ENCODE measurements around the gene YPEL4.

The YPEL4 gene

GRCh38 chr11:57644748-57645688 lies 4.7 kb downstream of the YPEL4 start:
- no peak for DNase-seq (ENCODE audit: low read depth, low spot score)
- H3K4me3 ChIP-seq (ENCODE audit: low read depth, low read length) = no peak overlapping the region
- TF ChIP-seq CTCF (IDR thresholded peaks at IDR 0.05; ENCODE audit: insufficient read depth, low read length, missing control alignments) = peak; percentile 82
- CTCF ChIA-PET = interaction anchor here (0.8 to 11.5 kb wide), 45 partner anchors 9 to 879 kb away, joined by 3 to 306 read pairs (median 6); partner anchors contain the start of genes RTN4RL2, SLC43A1, TIMM10 and UBE2L6
- POLR2A ChIA-PET = interaction anchor here (1.2 kb wide), 1 partner anchor 77 kb away, joined by 5 read pairs; the partner anchor contains the start of gene UBE2L6

GRCh38 chr11:57643802-57644201 lies 5.9 kb downstream of the YPEL4 start:
- ChIA-PET POLR2A (interaction anchor here (1.2 kb wide), 1 partner anchor 76 kb away, joined by 5 read pairs; the partner anchor contains the start of gene UBE2L6), CTCF (interaction anchor here (0.6 to 11.5 kb wide), 39 partner anchors 9 to 880 kb away, joined by 3 to 306 read pairs (median 6); partner anchors contain the start of genes RTN4RL2, SLC43A1, TIMM10 and UBE2L6)
- TF ChIP-seq CTCF (IDR thresholded peaks at IDR 0.05; ENCODE audit: insufficient read depth, low read length, missing control alignments) = no peak
- DNase-seq (ENCODE audit: low read depth, low spot score) = no peak
- H3K4me3 ChIP-seq (ENCODE audit: low read depth, low read length) = no peak overlapping the region

GRCh38 chr11:57641011-57641807 lies 8.5 kb downstream of the YPEL4 start:
- no peak for DNase-seq (ENCODE audit: low read depth, low spot score)
- peak; percentile 54 for TF ChIP-seq CTCF (IDR thresholded peaks at IDR 0.05; ENCODE audit: insufficient read depth, low read length, missing control alignments)
- H3K4me3 ChIP-seq (ENCODE audit: low read depth, low read length) = peak overlapping the region; percentile 6; the same call in 1 of the 2 replicates
- CTCF ChIA-PET = interaction anchor here (0.6 to 11.5 kb wide), 54 partner anchors 8 to 885 kb away, joined by 3 to 306 read pairs (median 4); partner anchors contain the start of genes CLP1, RTN4RL2, SERPING1 and SLC43A1
- POLR2A ChIA-PET = interaction anchor here (1.0 to 2.7 kb wide), 4 partner anchors 71 to 111 kb away, joined by 3 to 12 read pairs (median 4); partner anchors contain the start of genes TIMM10 and UBE2L6

GRCh38 chr11:57640068-57640800 lies 9.5 kb downstream of the YPEL4 start:
- ChIA-PET POLR2A (interaction anchor here (0.6 to 2.7 kb wide), 6 partner anchors 8 to 125 kb away, joined by 3 to 12 read pairs (median 4); partner anchors contain the start of genes SLC43A1 and UBE2L6), CTCF (interaction anchor here (0.5 to 11.5 kb wide), 48 partner anchors 9 to 886 kb away, joined by 3 to 306 read pairs (median 4); partner anchors contain the start of genes CLP1, RTN4RL2, SERPING1 and SLC43A1)
- no peak for TF ChIP-seq CTCF (IDR thresholded peaks at IDR 0.05; ENCODE audit: insufficient read depth, low read length, missing control alignments)
- H3K4me3 ChIP-seq (ENCODE audit: low read depth, low read length) = peak overlapping the region; percentile 97
- no peak for DNase-seq (ENCODE audit: low read depth, low spot score)

- peak overlapping the region; percentile 97 for H3K4me3 ChIP-seq (ENCODE audit: low read depth, low read length)
- DNase-seq (ENCODE audit: low read depth, low spot score) = no peak
- POLR2A ChIA-PET = interaction anchor here (0.6 to 2.7 kb wide), 4 partner anchors 9 to 124 kb away, joined by 3 to 12 read pairs (median 6); partner anchors contain the start of genes SLC43A1 and UBE2L6
- TF ChIP-seq CTCF (IDR thresholded peaks at IDR 0.05; ENCODE audit: insufficient read depth, low read length, missing control alignments) = peak; percentile 2
- CTCF ChIA-PET = interaction anchor here (0.5 to 11.5 kb wide), 27 partner anchors 9 to 799 kb away, joined by 3 to 306 read pairs (median 10); partner anchors contain the start of genes CLP1, RTN4RL2, SLC43A1 and TIMM10
These were observed 10.2 kb downstream of the YPEL4 start for GRCh38 chr11:57639321-57640067.
